ENCODE data around the gene LILRA6. TPM values are rescaled to one million over a fixed set of nuclear protein-coding genes. Genes with fewer than 3 reads are reported as not detected.

LILRA6 gene
- total and polyA plus RNA-seq, 2 of the 13 experiments (the other 11 are each of a cell fraction or from before 2014, with no cell fraction given): not detected

DNA sequence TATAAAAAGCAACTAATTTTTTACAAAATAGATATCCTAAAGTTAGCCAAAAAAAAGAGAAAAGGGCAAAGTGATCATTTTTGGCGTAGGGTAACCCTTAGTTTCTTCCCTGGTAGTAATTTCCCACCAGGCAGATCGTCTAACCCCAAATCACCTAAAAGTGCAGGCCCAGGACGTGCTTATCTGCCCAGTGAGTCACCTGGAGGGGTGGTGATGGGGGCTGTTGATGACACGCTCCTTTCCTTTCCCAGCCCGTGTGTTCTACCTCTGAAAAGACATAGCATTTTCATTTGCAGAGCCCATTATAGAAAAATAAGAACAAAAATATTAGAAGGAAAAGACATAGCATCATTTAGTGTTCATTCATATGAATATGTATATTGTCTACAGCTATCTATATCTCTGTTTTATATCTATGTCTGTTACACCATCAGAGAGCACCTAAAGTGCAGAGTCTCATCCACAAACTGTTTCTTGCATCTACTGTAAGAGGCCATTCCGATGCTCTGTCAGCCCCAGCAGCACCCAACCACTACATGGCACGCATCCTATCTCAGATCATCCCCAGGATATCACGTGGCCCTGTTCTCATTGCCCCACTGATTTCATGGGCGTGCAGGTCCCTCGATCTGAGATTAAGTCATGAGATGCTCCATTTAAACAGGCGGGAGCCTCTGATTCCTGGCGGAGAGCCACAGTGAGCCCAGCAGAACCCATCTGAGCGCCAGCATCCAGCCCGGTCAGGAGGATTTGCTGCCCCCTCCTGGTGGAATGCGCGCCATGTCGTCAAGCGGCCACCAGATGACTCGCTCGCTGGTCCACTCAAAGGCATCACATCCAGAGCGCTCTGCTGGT, 11.3 kb downstream of the LILRA6 start (continued):
- TF ChIP-seq SYNCRIP (IDR thresholded peaks at IDR 0.05; ENCODE audit: insufficient read depth, low read depth, low read length) (no peak), THAP7 (CRISPR knock-in tag; IDR thresholded peaks at IDR 0.05) (no peak), HINFP (CRISPR knock-in tag; IDR thresholded peaks at IDR 0.05; ENCODE audit: low read depth) (peak; percentile 61; the same call in 1 of the 2 replicates), PRPF4 (IDR thresholded peaks at IDR 0.05; ENCODE audit: low read depth, low read length, poor library complexity, severe bottlenecking) (no peak), RXRB (CRISPR knock-in tag; IDR thresholded peaks at IDR 0.05; ENCODE audit: borderline replicate concordance) (peak; percentile 56; the same call in 1 of the 2 replicates), ZNF543 (CRISPR knock-in tag; IDR thresholded peaks at IDR 0.05) (no peak), ZNF263 (CRISPR knock-in tag; IDR thresholded peaks at IDR 0.05) (no peak), ZNF792 (CRISPR knock-in tag; IDR thresholded peaks at IDR 0.05) (no peak), PRDM15 (CRISPR knock-in tag; IDR thresholded peaks at IDR 0.05) (no peak), TAF1 (CRISPR knock-in tag; IDR thresholded peaks at IDR 0.05) (no peak), MED8 (CRISPR knock-in tag; IDR thresholded peaks at IDR 0.05; ENCODE audit: insufficient replicate concordance) (no peak), BRD4 (CRISPR knock-in tag; IDR thresholded peaks at IDR 0.05) (no peak), HDAC1 (CRISPR knock-in tag; IDR thresholded peaks at IDR 0.05) (peak; percentile 56), CEBPG (CRISPR knock-in tag; IDR thresholded peaks at IDR 0.05) (0 out of 2 replicates have a peak, but pooled peaks have one; percentile 24), ZNF574 (CRISPR knock-in tag; IDR thresholded peaks at IDR 0.05) (peak; percentile 90), ZNF781 (CRISPR knock-in tag; IDR thresholded peaks at IDR 0.05; ENCODE audit: borderline replicate concordance, not compliant biosample characterization) (no peak), RARA (CRISPR knock-in tag; IDR thresholded peaks at IDR 0.05) (no peak), ZMYM2 (CRISPR knock-in tag; IDR thresholded peaks at IDR 0.05) (no peak)
- TF ChIP-seq, protein P1, sequence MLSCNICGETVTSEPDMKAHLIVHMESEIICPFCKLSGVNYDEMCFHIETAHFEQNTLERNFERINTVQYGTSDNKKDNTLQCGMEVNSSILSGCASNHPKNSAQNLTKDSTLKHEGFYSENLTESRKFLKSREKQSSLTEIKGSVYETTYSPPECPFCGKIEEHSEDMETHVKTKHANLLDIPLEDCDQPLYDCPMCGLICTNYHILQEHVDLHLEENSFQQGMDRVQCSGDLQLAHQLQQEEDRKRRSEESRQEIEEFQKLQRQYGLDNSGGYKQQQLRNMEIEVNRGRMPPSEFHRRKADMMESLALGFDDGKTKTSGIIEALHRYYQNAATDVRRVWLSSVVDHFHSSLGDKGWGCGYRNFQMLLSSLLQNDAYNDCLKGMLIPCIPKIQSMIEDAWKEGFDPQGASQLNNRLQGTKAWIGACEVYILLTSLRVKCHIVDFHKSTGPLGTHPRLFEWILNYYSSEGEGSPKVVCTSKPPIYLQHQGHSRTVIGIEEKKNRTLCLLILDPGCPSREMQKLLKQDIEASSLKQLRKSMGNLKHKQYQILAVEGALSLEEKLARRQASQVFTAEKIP (CRISPR knock-in tag; IDR thresholded peaks at IDR 0.05; ENCODE audit: borderline replicate concordance): no peak

All from HepG2 (cell line).